Measurements from ENCODE around the gene ZMYND8. TPM values are rescaled to one million over a fixed set of nuclear protein-coding genes. Genes with fewer than 3 reads are reported as not detected.

The ZMYND8 gene
- total and polyA plus RNA-seq, 2 donors (not counting 1 experiment from before 2014, with no cell fraction given), result 12.6 to 13.0 TPM

- H2AFZ ChIP-seq (ENCODE audit: low read length), result no peak overlapping the region
- H3K4me2 ChIP-seq (ENCODE audit: extremely low read depth, insufficient read depth, low read length), result peak overlapping the region; percentile 40
- no peak overlapping the region for H3K9ac ChIP-seq (ENCODE audit: insufficient read depth, low read length)
- peak; percentile 97 to 98 for DNase-seq (ENCODE audit: low read depth in 2 of 2)
- H4K20me1 ChIP-seq (ENCODE audit: control insufficient read depth, extremely low read depth, insufficient read depth, low read length), result no peaks in the 10 kb centered on the region
- no peak for TF ChIP-seq CTCF (conservative IDR thresholded peaks at IDR 0.05 in 1 of 2, IDR thresholded peaks at IDR 0.05 in 1 of 2; ENCODE audit: low read depth in 1 of 2, low read length in 2 of 2)
- TF ChIP-seq EZH2 (IDR thresholded peaks at IDR 0.05; ENCODE audit: low read length, missing control alignments), result no peak
- H3K27ac ChIP-seq (ENCODE audit: insufficient read depth, low read length), result peak overlapping the region; percentile 73
- peak overlapping the region in 1 of 4 experiments; percentile 17 for H3K4me3 ChIP-seq (replicated peaks in 1 of 4; ENCODE audit: control extremely low read depth in 1 of 4, insufficient read depth in 1 of 4, low read depth in 3 of 4, low read length in 4 of 4)
- peaks cover 17% of the 10 kb centered on the region for H3K4me1 ChIP-seq (ENCODE audit: control insufficient read depth, extremely low read depth, insufficient read depth, low read length)
- no peaks in the 10 kb centered on the region for H3K9me3 ChIP-seq (ENCODE audit: control insufficient read depth, insufficient read depth, low read depth, low read length)
- no peaks in the 10 kb centered on the region for H3K27me3 ChIP-seq (ENCODE audit: control insufficient read depth, insufficient read depth, low read length)
- H3K36me3 ChIP-seq (ENCODE audit: control insufficient read depth, insufficient read depth, low read length), result peaks cover 8% of the 10 kb centered on the region
- peaks cover 14% of the 10 kb centered on the region for H3K79me2 ChIP-seq (ENCODE audit: control insufficient read depth, insufficient read depth, low read length)
These were observed 81.9 kb downstream of the ZMYND8 start for GRCh38 chr20:47274401-47275108.

- Histone ChIP-seq H4K20me1 (ENCODE audit: control insufficient read depth, extremely low read depth, insufficient read depth, low read length) (no peaks in the 10 kb centered on the region), H2AFZ (ENCODE audit: low read length) (no peak overlapping the region), H3K9ac (ENCODE audit: insufficient read depth, low read length) (no peak overlapping the region), H3K9me3 (ENCODE audit: control insufficient read depth, insufficient read depth, low read depth, low read length) (no peaks in the 10 kb centered on the region), H3K27me3 (ENCODE audit: control insufficient read depth, insufficient read depth, low read length) (no peaks in the 10 kb centered on the region), H3K4me1 (ENCODE audit: control insufficient read depth, extremely low read depth, insufficient read depth, low read length) (peaks cover 17% of the 10 kb centered on the region), H3K4me3 (replicated peaks in 1 of 4; ENCODE audit: control extremely low read depth in 1 of 4, insufficient read depth in 1 of 4, low read depth in 3 of 4, low read length in 4 of 4) (peak overlapping the region in 1 of 4 experiments; percentile 12), H3K79me2 (ENCODE audit: control insufficient read depth, insufficient read depth, low read length) (peaks cover 15% of the 10 kb centered on the region), H3K36me3 (ENCODE audit: control insufficient read depth, insufficient read depth, low read length) (peaks cover 7% of the 10 kb centered on the region), H3K4me2 (ENCODE audit: extremely low read depth, insufficient read depth, low read length) (peak overlapping the region; percentile 21), H3K27ac (ENCODE audit: insufficient read depth, low read length) (peak overlapping the region; percentile 53)
- no peak for TF ChIP-seq CTCF (conservative IDR thresholded peaks at IDR 0.05 in 1 of 2, IDR thresholded peaks at IDR 0.05 in 1 of 2; ENCODE audit: low read depth in 1 of 2, low read length in 2 of 2)
- no peak for TF ChIP-seq EZH2 (IDR thresholded peaks at IDR 0.05; ENCODE audit: low read length, missing control alignments)
- DNase-seq (ENCODE audit: low read depth in 2 of 2), result peak in 1 of 2 donors; percentile 84
These were observed 82.8 kb downstream of the ZMYND8 start for GRCh38 chr20:47273591-47274235.

- peaks cover 4% of the 10 kb centered on the region for H3K36me3 ChIP-seq (ENCODE audit: control insufficient read depth, insufficient read depth, low read length)
- peaks cover 17% of the 10 kb centered on the region for H3K4me1 ChIP-seq (ENCODE audit: control insufficient read depth, extremely low read depth, insufficient read depth, low read length)
- H3K4me3 ChIP-seq (replicated peaks in 1 of 4; ENCODE audit: control extremely low read depth in 1 of 4, insufficient read depth in 1 of 4, low read depth in 3 of 4, low read length in 4 of 4), result no peak overlapping the region
- DNase-seq (ENCODE audit: low read depth in 2 of 2), result peak; percentile 69
- H3K27me3 ChIP-seq (ENCODE audit: control insufficient read depth, insufficient read depth, low read length), result no peaks in the 10 kb centered on the region
- H4K20me1 ChIP-seq (ENCODE audit: control insufficient read depth, extremely low read depth, insufficient read depth, low read length), result no peaks in the 10 kb centered on the region
- H3K9me3 ChIP-seq (ENCODE audit: control insufficient read depth, insufficient read depth, low read depth, low read length), result no peaks in the 10 kb centered on the region
- peak; percentile 86 for TF ChIP-seq CTCF (conservative IDR thresholded peaks at IDR 0.05 in 1 of 2, IDR thresholded peaks at IDR 0.05 in 1 of 2; ENCODE audit: low read depth in 1 of 2, low read length in 2 of 2)
- TF ChIP-seq EZH2 (IDR thresholded peaks at IDR 0.05; ENCODE audit: low read length, missing control alignments), result no peak
- no peak overlapping the region for H2AFZ ChIP-seq (ENCODE audit: low read length)
- peaks cover 15% of the 10 kb centered on the region for H3K79me2 ChIP-seq (ENCODE audit: control insufficient read depth, insufficient read depth, low read length)
- H3K9ac ChIP-seq (ENCODE audit: insufficient read depth, low read length), result no peak overlapping the region
- H3K4me2 ChIP-seq (ENCODE audit: extremely low read depth, insufficient read depth, low read length), result no peak overlapping the region
- H3K27ac ChIP-seq (ENCODE audit: insufficient read depth, low read length), result no peak overlapping the region
These were observed 83.5 kb downstream of the ZMYND8 start for GRCh38 chr20:47272893-47273590.
